ENCODE data around the gene ROBO1.

GRCh38 chr3:78872195-78872594, 895.6 kb downstream of the ROBO1 start:
- TF ChIP-seq CTCF (IDR thresholded peaks at IDR 0.05; ENCODE audit: low read depth, low read length, missing input control) (no peak), HNF4A (conservative IDR thresholded peaks at IDR 0.05) (no peak), GABPA (IDR thresholded peaks at IDR 0.05 in 1 of 2, conservative IDR thresholded peaks at IDR 0.05 in 1 of 2) (no peak), TAF1 (conservative IDR thresholded peaks at IDR 0.05) (no peak), FOXA2 (IDR thresholded peaks at IDR 0.05) (no peak), EGR1 (IDR thresholded peaks at IDR 0.05; ENCODE audit: low read depth in 2 of 2) (no peak), SP1 (IDR thresholded peaks at IDR 0.05) (no peak), FOXA1 (IDR thresholded peaks at IDR 0.05) (no peak), RXRA (IDR thresholded peaks at IDR 0.05) (no peak), MAX (IDR thresholded peaks at IDR 0.05) (no peak)
